HUES48 (cell line): Measurements from ENCODE around the gene MAP1LC3A.

Source experiments
- H3K27ac ChIP-seq: one replicate; pipeline ENCODE4 v1.7.0; 2013; ENCODE audit warnings: low read depth, low read length, inconsistent platforms
- H3K27me3 ChIP-seq: 2 replicates; pipeline ENCODE4 v1.6.1; 2013; ENCODE audit warnings: mild to moderate bottlenecking, low read length; ENCODE audit not compliant: control insufficient read depth, insufficient read depth
- H3K36me3 ChIP-seq: 2 replicates; pipeline ENCODE4 v1.6.1; 2013; ENCODE audit warnings: low read length; ENCODE audit not compliant: control insufficient read depth, insufficient read depth
- H3K4me1 ChIP-seq: 2 replicates; pipeline ENCODE4 v1.6.1; 2013; ENCODE audit warnings: mild to moderate bottlenecking, low read length; ENCODE audit not compliant: control insufficient read depth, insufficient read depth
- H3K4me3 ChIP-seq: 2 replicates; pipeline ENCODE4 v1.5.1; 2013; ENCODE audit warnings: mild to moderate bottlenecking, low read depth, low read length
- H3K9ac ChIP-seq: 2 replicates; pipeline ENCODE4 v1.6.1; 2013; ENCODE audit warnings: mild to moderate bottlenecking, low read depth, low read length, moderate library complexity
- H3K9me3 ChIP-seq: 2 replicates; pipeline ENCODE4 v1.6.1; 2013; ENCODE audit warnings: low read length; ENCODE audit not compliant: control insufficient read depth, insufficient read depth

Gene MAP1LC3A

DNA sequence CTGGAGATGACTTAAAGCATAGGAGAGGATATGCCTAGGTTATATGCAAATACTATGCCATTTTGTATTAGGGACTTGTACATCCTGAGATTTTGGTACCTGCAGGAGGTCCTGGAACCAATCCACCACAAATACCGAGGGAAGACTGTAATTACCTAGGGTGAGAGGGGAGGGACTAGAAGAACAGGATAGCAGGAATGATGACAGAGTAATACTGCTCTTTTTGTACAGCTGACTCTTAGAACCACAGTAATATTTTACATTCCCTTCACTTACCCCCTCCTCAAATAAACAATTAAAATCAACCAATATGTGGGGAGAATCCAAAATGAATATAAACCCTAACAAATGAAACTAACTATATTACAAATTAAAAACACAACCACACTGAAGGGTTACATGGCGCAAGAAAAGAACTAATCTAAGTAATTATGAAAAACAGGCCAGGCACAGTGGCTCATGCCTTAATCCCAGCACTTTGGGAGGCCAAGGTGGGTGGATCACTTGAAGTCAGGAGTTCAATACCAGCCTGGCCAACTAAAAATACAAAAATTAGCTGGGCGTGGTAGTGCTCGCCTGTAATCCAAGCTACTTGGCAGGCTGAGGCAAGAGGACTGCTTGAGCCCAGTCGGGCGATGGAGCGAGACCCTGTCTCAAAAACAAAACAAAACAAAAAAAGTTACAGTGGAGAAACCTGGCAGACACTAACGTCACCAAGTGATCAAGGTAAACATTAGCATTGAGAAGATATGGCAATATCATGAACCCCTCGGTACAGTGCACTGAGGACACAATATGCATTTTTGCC is 37.1 kb downstream of the MAP1LC3A start:
- no peaks in the 10 kb centered on the region for H3K9me3 ChIP-seq
- no peak overlapping the region for H3K9ac ChIP-seq
- no peaks in the 10 kb centered on the region for H3K36me3 ChIP-seq
- no peaks in the 10 kb centered on the region for H3K27me3 ChIP-seq
- no peaks in the 10 kb centered on the region for H3K4me1 ChIP-seq
- H3K4me3 ChIP-seq, result no peak overlapping the region
- no peak overlapping the region for H3K27ac ChIP-seq

DNA sequence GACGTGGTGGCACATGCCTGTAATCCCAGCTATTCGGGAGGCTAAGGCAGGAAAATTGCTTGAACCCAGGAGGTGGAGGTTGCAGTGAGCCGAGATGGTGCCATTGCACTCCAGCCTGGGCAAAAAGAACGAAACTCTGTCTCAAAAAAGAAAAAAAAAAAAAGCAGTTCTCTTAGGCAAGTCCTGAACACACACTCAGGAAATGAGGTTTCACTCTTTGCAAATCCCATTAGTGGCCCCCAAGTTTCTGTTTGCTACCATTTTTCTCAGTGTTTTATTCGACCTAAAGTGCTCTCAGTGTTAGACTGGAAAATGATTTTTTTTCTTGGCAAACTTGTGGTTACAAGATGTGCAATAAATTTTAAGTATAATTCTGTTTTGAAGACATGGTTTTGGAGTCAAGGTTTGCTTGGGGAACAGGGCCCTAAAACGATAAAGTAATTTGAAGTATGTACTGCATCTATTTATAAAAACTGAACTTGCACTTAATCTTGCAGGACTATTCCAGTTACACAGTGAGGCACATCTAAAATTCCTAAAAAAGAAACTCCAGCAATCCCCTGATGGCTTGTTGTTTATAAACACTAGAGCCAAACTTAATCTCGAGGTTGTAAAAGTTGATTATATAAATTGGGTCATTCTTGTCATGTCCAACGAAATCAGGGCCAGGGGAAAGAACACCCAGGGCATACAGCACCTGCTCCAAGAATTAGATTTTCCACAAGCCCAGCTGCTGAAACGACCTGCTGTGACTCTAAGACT is 42.6 kb downstream of the MAP1LC3A start:
- no peak overlapping the region for H3K27ac ChIP-seq
- H3K9me3 ChIP-seq, result no peaks in the 10 kb centered on the region
- no peaks in the 10 kb centered on the region for H3K27me3 ChIP-seq
- no peaks in the 10 kb centered on the region for H3K4me1 ChIP-seq
- H3K4me3 ChIP-seq, result no peak overlapping the region
- H3K9ac ChIP-seq, result no peak overlapping the region
- H3K36me3 ChIP-seq, result no peaks in the 10 kb centered on the region

DNA sequence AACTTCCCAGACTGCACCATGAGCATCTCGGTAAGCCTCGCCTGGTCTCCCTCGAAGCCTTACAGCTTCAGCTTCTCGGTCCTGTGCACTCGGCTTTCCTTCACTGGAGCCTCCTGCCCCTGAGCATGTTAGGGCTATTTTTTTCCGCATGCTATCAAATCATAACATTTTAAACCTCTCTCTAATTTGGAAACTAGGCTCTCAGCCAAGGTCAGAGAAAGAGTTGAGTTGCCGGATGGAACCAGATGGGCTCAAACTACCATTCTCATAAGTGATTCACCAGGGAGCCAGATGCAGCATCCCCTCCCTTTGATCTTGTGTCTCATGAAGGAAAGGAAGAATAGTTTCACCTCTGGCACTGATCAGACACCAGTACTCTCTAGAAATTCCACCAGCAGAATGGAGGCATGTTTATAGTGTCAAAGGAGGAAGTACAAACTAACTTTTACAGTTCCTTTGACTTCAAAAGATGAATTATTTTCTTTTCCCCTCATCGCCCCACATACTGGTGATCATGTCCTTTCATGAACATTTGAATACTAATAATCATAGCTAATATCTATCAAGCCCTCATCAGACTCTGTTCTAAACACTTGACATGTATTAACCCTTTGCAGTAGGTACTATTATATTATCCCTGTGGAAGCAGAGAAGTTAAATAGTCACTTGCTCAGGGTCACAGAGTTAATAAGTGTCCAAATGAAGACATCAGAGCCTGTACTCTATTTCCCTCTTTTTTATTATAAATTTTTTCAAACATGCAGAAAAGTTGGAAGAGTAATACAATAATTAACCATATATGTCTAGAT is 46.7 kb downstream of the MAP1LC3A start:
- Histone ChIP-seq H3K9me3 (no peaks in the 10 kb centered on the region), H3K36me3 (no peaks in the 10 kb centered on the region), H3K27me3 (no peaks in the 10 kb centered on the region), H3K4me1 (no peaks in the 10 kb centered on the region), H3K27ac (no peak overlapping the region), H3K4me3 (no peak overlapping the region), H3K9ac (no peak overlapping the region)

DNA sequence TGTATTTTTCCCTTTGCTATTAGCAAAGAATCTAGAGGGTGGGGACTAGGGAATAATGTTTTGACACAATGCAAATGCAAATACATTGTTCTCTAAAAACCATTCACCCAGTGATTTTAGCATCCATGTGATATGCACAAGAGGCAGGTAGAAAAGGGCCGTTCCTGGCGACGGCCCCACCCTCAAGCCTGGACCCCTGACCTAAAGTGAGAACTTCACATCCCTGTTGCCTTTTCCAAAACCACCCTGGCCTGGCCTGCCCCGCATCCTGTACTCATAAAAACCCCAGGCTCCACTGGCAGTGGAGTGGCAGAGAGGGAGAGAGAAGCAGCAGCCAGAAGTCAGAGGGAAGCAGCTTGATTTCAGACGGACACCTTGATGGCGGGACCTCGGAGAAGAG is 48.5 kb downstream of the MAP1LC3A start:
- Histone ChIP-seq H3K9me3 (no peaks in the 10 kb centered on the region), H3K27ac (no peak overlapping the region), H3K4me3 (no peak overlapping the region), H3K4me1 (no peaks in the 10 kb centered on the region), H3K27me3 (no peaks in the 10 kb centered on the region), H3K9ac (no peak overlapping the region), H3K36me3 (no peaks in the 10 kb centered on the region)
